ENCODE measurements around the gene CREBRF.
"Not testable (repeated sequence)": the region's sequence is repeated elsewhere in the genome, so short reads cannot be mapped to it uniquely, and the experiment has no call there.

The CREBRF gene

GRCh38 chr5:173055983-173056782 lies at the start of gene CREBRF:
CREBRF (plus strand) TSS chr5:173056352; CDS start chr5:173080776, 24,424 bp downstream.
- DNase-seq = peak; percentile 99

GRCh38 chr5:173010021-173010420 lies 46.1 kb upstream of the CREBRF start:
- no peak for DNase-seq

GRCh38 chr5:173010547-173011464 lies 45.3 kb upstream of the CREBRF start:
- DNase-seq = no peak

- no peak for DNase-seq
These were observed 44.6 kb upstream of the CREBRF start for GRCh38 chr5:173011566-173011965.

- no peak for DNase-seq
These were observed 43.3 kb upstream of the CREBRF start for GRCh38 chr5:173012882-173013281.

- DNase-seq = no peak
These were observed 41.5 kb upstream of the CREBRF start for GRCh38 chr5:173014671-173015070.

GRCh38 chr5:173015192-173015591 lies 41.0 kb upstream of the CREBRF start:
- no peak for DNase-seq

- no peak for DNase-seq
These were observed 40.3 kb upstream of the CREBRF start for GRCh38 chr5:173015598-173016455.

GRCh38 chr5:173016598-173017046 lies 39.5 kb upstream of the CREBRF start:
- DNase-seq = no peak

- not testable (repeated sequence) for DNase-seq
These were observed 39.1 kb upstream of the CREBRF start for GRCh38 chr5:173017087-173017486.

- DNase-seq = no peak
These were observed 37.8 kb upstream of the CREBRF start for GRCh38 chr5:173018358-173018757.

- no peak for DNase-seq
These were observed 36.0 kb upstream of the CREBRF start for GRCh38 chr5:173020154-173020581.

- no peak for DNase-seq
These were observed 35.5 kb upstream of the CREBRF start for GRCh38 chr5:173020643-173021042.

GRCh38 chr5:173025651-173026050 lies 30.5 kb upstream of the CREBRF start:
- no peak for DNase-seq

- no peak for DNase-seq
These were observed 28.2 kb upstream of the CREBRF start for GRCh38 chr5:173027905-173028304.

GRCh38 chr5:173028811-173029327 lies 27.3 kb upstream of the CREBRF start:
- no peak for DNase-seq

- DNase-seq = no peak
These were observed 26.6 kb upstream of the CREBRF start for GRCh38 chr5:173029499-173029921.

- DNase-seq = not testable (repeated sequence)
These were observed 24.1 kb upstream of the CREBRF start for GRCh38 chr5:173032096-173032495.

- no peak for DNase-seq
These were observed 23.4 kb upstream of the CREBRF start for GRCh38 chr5:173032730-173033129.

- no peak for DNase-seq
These were observed 22.2 kb upstream of the CREBRF start for GRCh38 chr5:173033923-173034322.

GRCh38 chr5:173035904-173036707 lies 20.0 kb upstream of the CREBRF start:
- DNase-seq = no peak

Data from left hindlimb (tissue), 1 donor.